ENCODE measurements around the gene TM9SF3.

DNA sequence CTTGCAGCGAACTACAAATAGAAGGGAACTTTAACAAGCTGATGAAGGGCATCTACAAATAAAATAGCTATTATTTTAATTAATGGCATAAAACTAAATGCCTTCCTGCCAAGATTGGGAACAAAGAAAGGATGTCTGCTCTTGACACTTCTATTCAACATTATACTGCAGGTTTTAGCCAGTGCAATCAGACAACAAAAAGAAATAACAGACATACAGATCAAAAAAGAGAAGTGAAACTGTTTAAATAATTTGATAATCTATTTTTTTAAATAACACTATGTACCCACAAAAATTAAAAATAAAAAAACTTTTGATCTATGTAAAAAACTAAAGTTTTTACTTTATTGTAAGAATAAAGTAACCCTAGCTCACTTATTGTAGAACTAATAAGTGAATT, 50.7 kb downstream of the TM9SF3 start:
- no peak for TF ChIP-seq EP300 (IDR thresholded peaks at IDR 0.05)
- TF ChIP-seq POLR2AphosphoS5 (IDR thresholded peaks at IDR 0.05) = no peak
- TF ChIP-seq, protein P1, sequence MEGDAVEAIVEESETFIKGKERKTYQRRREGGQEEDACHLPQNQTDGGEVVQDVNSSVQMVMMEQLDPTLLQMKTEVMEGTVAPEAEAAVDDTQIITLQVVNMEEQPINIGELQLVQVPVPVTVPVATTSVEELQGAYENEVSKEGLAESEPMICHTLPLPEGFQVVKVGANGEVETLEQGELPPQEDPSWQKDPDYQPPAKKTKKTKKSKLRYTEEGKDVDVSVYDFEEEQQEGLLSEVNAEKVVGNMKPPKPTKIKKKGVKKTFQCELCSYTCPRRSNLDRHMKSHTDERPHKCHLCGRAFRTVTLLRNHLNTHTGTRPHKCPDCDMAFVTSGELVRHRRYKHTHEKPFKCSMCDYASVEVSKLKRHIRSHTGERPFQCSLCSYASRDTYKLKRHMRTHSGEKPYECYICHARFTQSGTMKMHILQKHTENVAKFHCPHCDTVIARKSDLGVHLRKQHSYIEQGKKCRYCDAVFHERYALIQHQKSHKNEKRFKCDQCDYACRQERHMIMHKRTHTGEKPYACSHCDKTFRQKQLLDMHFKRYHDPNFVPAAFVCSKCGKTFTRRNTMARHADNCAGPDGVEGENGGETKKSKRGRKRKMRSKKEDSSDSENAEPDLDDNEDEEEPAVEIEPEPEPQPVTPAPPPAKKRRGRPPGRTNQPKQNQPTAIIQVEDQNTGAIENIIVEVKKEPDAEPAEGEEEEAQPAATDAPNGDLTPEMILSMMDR (IDR thresholded peaks at IDR 0.05) = no peak
